SKM-1 treated with dmso at 0.1 percent for 144 hours (cell line): ENCODE data around the gene ZNF750.
A peak's percentile ranks its signal among the peaks of the same experiment; 100 is the strongest.

ENCODE experiments used
- DNase-seq: peaks from one replicate; lab custom pipeline; 2025; ENCODE audit not compliant: unreplicated experiment; lab: John Stamatoyannopoulos, UW

Gene ZNF750

GRCh38 chr17:82860606-82861392 lies 21.0 kb upstream of the ZNF750 start:
- DNase-seq: no peak

- DNase-seq: no peak
Observed at GRCh38 chr17:82859431-82860403, 19.9 kb upstream of the ZNF750 start.

- no peak for DNase-seq
Observed at GRCh38 chr17:82858376-82859126, 18.7 kb upstream of the ZNF750 start.

- DNase-seq: no peak
Observed at GRCh38 chr17:82856361-82856760, 16.5 kb upstream of the ZNF750 start.

- DNase-seq: no peak
Observed at GRCh38 chr17:82854226-82854625, 14.4 kb upstream of the ZNF750 start.

- DNase-seq: no peak
Observed at GRCh38 chr17:82851381-82851780, 11.6 kb upstream of the ZNF750 start.

GRCh38 chr17:82849076-82849945 lies 9.5 kb upstream of the ZNF750 start:
- DNase-seq: peak; percentile 74

GRCh38 chr17:82848022-82848592 lies 8.3 kb upstream of the ZNF750 start:
- DNase-seq: no peak

GRCh38 chr17:82846061-82846691 lies 6.4 kb upstream of the ZNF750 start:
- DNase-seq: no peak

- no peak for DNase-seq
Observed at GRCh38 chr17:82845163-82845807, 5.5 kb upstream of the ZNF750 start.

- no peak for DNase-seq
Observed at GRCh38 chr17:82844796-82845162, 5.0 kb upstream of the ZNF750 start.

GRCh38 chr17:82843904-82844680 lies 4.3 kb upstream of the ZNF750 start:
- no peak for DNase-seq

GRCh38 chr17:82841921-82842596 lies 2.2 kb upstream of the ZNF750 start:
- no peak for DNase-seq

GRCh38 chr17:82840431-82840831 lies 609 bp upstream of the ZNF750 start:
- no peak for DNase-seq

GRCh38 chr17:82838386-82839063 lies 1.3 kb downstream of the ZNF750 start:
- peak; percentile 46 for DNase-seq

- no peak for DNase-seq
Observed at GRCh38 chr17:82837586-82838320, 2.1 kb downstream of the ZNF750 start.
